Activated CD8-positive, alpha-beta memory T cell treated with anti-CD3 and anti-CD28 coated beads, Interleukin-2, amount 50 U/mL, for 24 hours (primary cell): ENCODE results near the gene UBXN1.

Experiments used
- DNase-seq: peaks from one replicate; pipeline ENCODE4 v3.0.0-alpha.2; 2020; ENCODE audit errors: extremely low read depth

The UBXN1 gene

DNA sequence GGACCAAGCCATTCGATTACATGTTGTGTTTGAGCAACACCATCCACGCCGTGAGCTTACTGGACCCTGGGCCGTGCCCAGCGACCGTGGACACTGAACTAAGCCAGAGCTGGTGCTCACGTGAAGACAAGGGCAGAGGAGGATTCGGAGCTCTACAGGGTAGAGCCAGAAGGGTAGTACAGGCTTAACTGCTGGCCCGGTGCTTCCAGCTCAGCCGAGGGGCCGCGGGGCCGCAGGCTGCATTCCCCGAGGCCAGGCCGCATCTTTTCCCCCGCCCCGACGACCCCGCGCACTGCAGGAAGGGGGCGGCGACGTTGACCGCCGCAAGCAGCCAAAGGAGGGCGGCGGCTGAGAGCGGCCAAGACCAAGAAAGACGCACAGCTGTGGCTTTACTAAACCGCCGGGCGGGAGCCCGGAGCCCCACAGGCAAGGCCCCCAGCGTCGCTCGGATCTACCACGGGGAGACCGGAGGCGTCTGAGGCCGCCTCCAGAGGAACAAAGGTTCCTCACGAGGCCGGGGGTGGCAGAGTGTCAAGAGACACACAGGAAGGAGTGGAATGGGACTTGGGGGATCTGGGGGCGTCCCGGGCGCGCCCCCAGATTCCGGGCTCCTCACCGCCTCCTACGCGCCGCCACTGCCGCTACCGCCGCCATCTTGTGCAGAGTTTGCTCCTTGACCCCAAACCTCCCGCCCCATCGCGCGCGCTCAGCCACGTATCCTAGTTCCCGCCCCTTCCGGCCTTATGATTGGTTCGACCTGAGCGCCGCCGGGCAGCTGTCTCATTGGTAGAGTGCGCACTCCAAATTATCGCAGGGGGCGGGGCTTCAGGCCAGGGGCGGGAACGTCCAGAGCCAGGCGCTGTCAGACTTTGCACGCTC lies 32.7 kb downstream of the UBXN1 start, which contains the start of gene GANAB:
Gene GANAB (minus strand): TSS at position 668 of the 879 bp plus-strand sequence. CDS start 14 bp downstream, at position 654.
- DNase-seq, result peak; percentile 99

DNA sequence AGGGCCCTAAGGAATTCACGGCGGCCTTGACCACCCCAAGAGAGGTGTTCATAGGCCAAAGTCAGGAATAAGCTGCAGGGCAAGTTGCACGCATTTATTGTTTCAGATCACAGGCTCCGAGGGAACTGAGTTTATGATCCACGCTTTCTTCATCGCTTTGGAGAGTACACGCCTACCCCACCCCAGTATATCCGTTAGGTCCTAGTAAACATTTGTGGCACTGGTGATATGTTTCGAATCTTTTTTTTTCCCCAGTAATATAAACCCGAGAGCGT lies 33.3 kb downstream of the UBXN1 start:
- DNase-seq, result no peak

DNA sequence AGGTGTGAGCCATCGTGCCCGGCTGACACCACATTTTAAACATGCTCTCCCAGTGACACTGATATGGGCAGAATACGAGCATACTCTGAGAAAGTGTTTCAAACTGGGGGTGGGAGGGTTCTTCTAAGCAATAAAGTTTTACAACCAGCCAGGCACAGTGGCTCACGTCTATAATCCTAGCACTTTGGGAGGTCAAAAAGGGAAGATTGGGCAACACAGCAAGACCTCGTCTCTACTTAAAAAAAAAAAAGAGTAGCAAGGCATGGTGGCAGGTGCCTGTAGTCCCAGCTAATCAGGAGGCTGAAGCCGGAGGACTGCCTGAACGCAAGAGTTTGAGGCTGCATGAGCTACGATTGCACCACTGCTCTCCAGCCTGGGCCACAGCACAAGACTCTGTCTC lies 34.7 kb downstream of the UBXN1 start:
- DNase-seq, result no peak

DNA sequence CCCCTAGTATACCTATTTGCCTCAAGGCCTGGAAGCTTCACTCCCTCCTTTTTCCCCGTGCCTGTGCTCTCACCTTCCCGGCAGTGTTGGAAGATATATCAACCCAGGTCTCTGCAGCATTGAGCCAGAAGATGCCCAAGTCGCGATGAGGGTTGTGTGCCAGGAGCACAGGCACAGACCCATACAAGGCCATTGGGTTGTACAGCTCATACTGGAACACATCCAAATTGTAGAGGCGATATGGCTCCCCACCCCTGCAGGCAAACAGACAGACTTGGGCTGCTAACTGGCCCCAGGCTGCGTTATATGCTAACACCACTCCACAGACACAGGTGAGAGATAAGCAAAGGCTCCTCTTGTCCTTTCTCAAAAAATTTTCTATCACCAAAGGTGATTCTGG lies 46.4 kb downstream of the UBXN1 start:
- no peak for DNase-seq

DNA sequence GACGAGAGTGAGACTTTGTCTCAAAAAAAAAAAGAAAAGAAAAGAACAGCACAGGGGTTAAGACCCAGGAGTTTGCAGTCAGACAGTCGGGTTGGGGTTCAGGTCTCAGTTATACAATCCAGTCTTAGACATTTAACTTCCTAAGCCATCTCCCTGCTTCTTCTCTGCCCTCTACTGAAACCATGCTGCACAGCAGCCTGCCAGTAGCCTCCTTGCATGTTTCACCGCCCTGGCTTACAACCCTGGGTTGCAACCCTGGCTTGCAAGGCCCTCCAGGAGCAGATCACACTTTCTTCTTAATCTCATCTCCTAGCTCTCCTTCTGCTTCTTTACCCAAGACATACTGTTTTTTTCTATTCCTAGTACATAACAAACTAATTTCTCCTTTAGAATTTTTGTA lies 51.2 kb downstream of the UBXN1 start:
- DNase-seq, result no peak
